Stimulated activated CD8-positive, alpha-beta memory T cell treated with anti-CD3 and anti-CD28 coated beads, Interleukin-12 subunit alpha, Interleukin-12 subunit beta, amount 100 ng/mL, for 4 hours (primary cell): ENCODE results near the gene WWOX.

Source experiments
- DNase-seq: peaks from one replicate; pipeline ENCODE4 v3.0.0-alpha.2; 2020; ENCODE audit warnings: low read depth

The WWOX gene

GRCh38 chr16:78742501-78743283 lies 643.2 kb downstream of the WWOX start:
- peak; percentile 53 for DNase-seq

- no peak for DNase-seq
Measured at GRCh38 chr16:78743556-78743955, 644.1 kb downstream of the WWOX start.

DNA sequence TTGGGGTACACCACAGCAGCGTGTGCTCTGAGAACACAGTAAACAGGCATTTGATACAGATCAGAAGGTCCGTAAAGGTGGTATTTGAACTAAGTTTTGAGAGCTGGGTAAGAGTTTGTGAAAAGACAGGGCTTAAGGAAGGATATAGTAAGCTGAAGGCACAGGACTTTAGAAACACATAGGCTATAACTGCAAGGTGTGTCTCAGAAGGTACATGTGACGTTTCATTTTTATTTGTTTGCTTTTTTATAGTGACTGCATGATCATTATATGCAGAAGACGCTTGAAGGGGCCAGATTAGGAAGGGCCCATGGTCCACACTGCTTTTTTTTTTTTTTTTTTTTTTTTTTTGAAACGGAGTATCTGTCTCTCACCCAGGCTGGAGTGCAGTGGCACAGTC lies 644.6 kb downstream of the WWOX start:
- DNase-seq, result no peak

DNA sequence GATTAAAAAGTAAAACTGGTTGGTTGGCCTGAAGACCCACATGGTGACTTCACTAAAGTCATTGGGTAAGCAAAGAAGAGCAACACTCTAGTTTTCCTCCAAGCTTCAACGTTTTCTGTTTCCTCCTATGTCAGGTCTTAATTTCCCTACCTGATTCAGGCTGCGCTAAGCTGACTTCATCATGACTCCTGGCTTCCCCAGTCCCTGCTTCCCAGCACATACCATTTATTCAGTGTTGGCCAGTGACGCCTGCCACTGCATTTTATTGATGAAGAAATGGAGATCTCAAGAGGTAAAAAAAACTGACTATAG lies 645.3 kb downstream of the WWOX start:
- DNase-seq, result no peak

GRCh38 chr16:78745108-78746019 lies 645.9 kb downstream of the WWOX start:
- no peak for DNase-seq

GRCh38 chr16:78746718-78747117 lies 647.3 kb downstream of the WWOX start:
- no peak for DNase-seq

DNA sequence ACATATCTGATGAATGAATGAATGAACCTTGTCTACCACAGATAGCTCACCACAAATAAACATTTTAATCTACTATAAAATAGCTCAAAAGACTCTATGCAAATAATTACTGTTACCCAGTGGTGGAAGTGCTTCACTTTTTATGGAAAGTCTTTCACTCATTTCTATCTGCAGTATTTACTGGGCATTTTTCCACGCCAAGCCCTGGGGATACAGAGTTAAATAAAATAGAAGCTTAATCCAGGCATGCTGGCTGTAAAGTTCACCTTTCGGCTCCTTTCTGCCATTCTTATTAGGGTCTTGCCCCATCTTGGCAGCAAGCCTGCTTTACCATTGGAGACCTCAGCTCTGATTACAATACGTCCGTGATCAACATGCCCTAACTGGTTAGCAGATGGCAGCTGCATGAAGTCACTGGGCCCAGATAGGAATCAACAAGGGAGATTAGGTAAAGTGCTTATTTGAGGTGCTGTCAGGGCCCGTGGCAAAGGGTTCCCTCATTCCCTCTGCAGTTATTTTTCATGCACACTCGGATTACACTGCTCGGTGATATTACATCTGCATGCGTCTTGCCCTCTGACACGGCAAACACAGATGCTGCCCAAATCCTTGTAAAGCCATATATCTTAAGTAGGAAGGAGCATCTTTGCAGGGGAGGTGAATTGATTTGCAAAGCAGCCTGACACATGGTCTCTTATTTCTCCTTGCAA lies 648.9 kb downstream of the WWOX start:
- DNase-seq, result no peak

DNA sequence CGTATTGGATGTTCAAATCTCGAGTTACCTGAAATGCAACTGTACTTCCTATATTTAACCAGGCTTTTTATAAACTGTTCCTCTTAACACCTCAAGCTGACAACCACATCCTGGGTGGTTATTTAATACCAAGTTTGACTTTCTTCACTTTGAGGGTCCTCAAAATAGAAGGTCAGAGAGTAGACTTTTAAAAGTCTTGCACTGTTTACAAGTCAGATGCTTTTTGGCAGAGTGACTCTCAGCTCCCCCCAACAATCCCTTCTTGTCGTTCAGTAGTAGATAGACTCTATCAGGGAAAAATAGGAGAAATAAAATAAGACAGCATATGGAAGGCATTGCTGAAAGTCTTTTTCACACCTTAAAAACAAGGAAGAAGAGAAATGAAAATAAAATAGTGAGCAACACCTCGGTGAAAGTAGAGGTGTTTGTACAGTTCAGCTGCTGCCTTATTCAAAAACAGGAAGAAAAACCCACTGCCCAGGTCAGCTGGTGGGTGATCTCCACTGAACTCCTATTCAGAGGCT lies 650.4 kb downstream of the WWOX start:
- DNase-seq, result no peak

DNA sequence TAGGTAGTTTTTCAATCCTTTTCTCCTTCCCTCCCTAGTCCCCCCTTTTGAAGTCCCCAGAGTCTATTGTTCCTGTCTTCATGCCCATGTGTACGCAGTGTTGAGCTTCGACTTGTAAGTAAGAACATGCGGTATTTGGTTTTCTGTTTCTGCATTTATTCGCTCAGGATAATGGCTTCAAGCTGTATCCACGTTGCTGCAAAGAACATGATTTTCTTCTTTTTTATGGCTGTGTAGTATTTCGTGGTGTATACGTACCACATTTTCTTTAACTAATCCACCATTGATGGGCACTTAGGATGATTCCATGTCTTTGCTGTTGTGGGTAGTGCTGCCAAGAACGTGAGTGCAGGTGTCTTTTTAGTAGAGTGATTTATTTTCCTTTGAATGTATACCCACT lies 651.2 kb downstream of the WWOX start:
- DNase-seq, result no peak

DNA sequence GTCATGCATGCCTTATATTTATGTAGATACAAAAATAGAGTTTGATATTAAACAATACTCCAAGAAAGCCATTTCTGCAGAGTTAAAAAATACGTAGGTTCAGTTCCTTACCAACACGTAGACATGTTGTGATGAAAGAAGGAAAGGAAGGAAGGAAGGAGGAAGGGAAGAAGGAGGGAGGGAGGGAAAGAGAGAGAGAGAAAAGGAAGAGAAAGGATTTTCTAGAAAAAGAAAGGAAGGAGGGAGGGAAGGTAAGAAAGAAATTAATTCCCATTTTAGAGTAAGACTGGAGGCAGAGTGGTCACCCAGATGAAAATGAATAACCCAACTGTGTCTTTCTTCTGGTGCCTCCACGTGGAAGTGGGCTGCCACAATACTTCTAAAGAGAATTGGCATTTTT lies 652.1 kb downstream of the WWOX start:
- no peak for DNase-seq

DNA sequence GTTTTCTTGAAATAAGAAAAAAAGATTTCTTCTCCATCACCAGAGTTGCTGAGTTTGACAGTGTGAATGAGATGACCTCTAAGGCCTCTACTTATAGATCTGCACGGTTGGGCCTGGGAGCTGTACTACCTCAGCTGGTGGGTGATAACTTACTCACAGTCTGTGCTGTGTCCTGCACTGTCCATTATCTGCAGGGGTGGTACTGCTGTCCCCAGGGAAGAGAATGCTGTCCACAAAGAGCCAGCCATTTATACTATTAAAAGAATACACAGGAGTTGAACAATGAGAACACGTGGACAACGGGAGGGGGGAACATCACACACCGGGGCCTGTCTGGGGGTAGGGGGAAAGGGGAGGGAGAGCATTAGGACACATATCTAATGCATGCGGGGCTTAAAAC lies 655.3 kb downstream of the WWOX start:
- DNase-seq, result no peak

GRCh38 chr16:78755751-78756661 lies 656.6 kb downstream of the WWOX start:
- no peak for DNase-seq

DNA sequence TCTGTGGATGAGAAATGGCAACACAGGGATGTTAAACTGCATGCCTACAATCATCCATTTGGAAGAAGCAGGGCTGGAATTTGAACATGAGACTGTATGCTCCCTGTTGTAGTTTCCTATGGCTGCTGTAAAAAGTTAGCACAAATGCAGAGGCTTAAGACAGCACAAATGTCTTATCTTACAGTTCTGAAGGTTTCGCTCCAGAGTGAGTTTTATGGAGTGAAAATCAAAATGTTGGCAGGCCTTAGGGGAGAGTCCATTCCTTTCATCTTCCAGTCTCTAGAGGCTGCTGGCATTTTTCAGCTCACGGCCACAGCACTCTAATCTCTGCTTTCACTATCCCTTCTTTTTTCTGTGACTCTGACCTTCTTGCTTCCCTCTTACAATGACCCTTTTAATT lies 660.1 kb downstream of the WWOX start:
- no peak for DNase-seq

DNA sequence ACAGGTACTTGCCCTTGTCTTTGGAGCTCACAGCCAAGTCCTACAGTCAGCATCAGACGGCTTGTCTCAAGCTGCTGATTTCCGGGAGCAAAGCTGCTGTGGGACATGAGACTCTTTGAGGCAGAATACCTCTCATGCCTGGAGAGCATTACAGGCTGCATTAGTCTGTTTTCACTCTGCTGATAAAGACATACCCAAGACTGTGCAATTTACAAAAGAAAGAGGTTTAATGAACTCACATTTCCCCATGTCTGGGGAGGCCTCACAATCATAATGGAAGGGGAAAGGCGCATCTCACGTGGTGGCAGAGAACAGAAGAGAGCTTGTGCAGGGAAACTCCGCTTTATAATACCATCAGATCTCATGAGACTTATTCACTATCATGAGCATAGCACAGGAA lies 661.2 kb downstream of the WWOX start:
- DNase-seq, result no peak

DNA sequence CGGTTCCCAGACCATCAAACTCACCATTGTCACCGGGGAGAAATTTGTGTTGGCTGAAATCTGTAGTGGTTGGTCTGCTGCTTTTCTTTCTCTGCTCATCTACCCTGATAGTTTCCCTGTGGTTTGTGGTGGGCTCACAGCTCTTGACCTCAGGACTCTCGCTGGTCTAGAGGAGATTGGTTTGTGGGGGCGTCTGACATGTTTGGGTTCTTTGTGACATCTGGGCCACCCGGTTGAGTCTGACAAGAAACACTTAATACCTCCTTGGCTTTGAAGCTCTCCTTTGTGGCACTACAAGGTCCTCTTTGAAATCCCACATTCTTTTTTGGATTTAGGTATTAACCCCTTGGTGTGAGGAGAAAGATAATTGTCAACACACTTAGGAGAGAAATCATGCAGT lies 662.0 kb downstream of the WWOX start:
- no peak for DNase-seq

DNA sequence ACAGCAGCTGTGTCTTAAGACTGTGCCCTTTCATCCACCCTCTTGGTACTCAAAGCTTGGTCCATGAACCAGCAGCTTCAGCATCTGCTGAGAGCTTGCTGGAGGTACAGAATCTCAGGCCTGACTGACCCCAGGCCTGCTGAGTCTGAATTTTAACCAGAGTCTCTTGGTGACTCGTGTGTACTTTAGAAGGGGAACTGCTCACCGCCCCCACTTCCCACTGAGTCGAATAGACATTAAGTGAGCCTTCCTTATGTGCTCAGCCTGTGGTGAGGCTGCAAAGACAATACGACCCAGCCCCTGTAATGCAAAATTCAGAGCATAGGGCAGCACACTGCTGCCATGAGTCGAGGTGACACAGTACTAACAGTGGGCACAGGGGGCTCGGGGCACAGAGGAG lies 662.8 kb downstream of the WWOX start:
- no peak for DNase-seq

- DNase-seq, result no peak
Measured at GRCh38 chr16:78763821-78764440, 664.5 kb downstream of the WWOX start.

DNA sequence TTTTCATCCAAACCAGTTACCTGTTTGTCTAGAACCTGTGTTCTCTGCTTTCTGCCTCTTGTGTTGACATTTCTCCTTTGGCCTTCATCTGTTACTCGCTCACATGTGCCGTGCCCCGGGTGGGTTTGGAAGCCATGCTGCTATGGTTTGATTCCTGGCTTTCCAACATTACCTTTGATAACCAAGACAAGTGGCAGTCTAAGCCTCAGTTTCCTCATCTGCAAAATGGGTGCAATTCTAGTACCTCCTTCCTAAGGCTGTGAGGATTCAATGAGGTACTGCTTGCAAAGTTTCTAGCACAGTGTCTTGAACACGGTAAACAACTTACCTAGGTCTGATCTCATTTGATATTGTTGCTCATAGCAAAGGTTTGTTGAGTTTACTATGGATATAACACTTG lies 665.0 kb downstream of the WWOX start:
- no peak for DNase-seq

DNA sequence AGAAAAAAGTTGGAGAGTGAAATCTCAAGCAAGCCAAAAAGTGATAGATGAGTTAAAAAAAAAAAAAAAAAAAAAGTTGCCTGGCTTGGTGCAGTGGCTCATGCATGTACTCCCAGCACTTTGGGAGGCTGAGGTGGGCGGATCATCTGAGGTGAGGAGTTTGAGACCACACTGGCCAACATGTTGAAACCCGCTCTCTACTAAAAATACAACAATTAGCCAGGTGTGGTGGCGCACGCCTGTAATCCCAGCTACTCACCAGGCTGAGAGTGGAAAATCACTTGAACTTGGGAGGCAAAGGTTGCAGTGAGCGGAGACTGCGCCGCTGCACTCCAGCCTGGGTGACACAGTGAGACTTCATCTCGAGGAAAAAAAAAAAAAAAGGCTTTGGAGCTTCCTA lies 668.8 kb downstream of the WWOX start:
- no peak for DNase-seq

GRCh38 chr16:78768718-78769117 lies 669.3 kb downstream of the WWOX start:
- DNase-seq, result peak; percentile 3
